ENCODE results near the gene PNN. TPM values are rescaled to one million over a fixed set of nuclear protein-coding genes. Genes with fewer than 3 reads are reported as not detected.

PNN gene
- total RNA-seq, 1 donor from 2014 or later, result 95.7 TPM

DNA sequence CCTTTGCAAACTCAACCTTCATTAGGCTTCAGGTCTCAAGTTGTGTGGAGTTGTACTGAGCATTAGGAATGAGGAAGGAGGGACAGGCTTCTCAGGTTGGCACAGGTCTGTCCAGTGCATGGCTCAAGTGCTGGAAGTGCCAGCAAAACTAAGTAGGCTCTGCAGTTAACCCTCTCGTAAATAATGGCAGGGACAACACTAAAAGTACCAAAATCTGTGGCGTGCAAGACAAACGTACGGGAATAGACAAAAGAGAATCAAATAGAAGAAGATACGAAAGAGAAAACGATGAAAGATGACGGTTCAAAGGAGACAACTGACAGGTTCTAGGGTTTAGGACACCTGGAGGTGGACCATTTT is 5.5 kb upstream of the PNN start:
- DNase-seq (ENCODE audit: extremely low spot score, unreplicated experiment), result no peak
- peak overlapping the region; percentile 97 for H3K4me3 Mint-ChIP-seq
- peak overlapping the region; percentile 99 for H3K27ac Mint-ChIP-seq
- H3K36me3 Mint-ChIP-seq, result peaks cover 14% of the 10 kb centered on the region
- no peaks in the 10 kb centered on the region for H3K9me3 Mint-ChIP-seq
- H3K27me3 Mint-ChIP-seq, result no peaks in the 10 kb centered on the region
- TF ChIP-seq, protein P1, sequence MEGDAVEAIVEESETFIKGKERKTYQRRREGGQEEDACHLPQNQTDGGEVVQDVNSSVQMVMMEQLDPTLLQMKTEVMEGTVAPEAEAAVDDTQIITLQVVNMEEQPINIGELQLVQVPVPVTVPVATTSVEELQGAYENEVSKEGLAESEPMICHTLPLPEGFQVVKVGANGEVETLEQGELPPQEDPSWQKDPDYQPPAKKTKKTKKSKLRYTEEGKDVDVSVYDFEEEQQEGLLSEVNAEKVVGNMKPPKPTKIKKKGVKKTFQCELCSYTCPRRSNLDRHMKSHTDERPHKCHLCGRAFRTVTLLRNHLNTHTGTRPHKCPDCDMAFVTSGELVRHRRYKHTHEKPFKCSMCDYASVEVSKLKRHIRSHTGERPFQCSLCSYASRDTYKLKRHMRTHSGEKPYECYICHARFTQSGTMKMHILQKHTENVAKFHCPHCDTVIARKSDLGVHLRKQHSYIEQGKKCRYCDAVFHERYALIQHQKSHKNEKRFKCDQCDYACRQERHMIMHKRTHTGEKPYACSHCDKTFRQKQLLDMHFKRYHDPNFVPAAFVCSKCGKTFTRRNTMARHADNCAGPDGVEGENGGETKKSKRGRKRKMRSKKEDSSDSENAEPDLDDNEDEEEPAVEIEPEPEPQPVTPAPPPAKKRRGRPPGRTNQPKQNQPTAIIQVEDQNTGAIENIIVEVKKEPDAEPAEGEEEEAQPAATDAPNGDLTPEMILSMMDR (conservative IDR thresholded peaks at IDR 0.05), result no peak
- peaks cover 24% of the 10 kb centered on the region for H3K4me1 Mint-ChIP-seq (ENCODE audit: unreplicated experiment)

DNA sequence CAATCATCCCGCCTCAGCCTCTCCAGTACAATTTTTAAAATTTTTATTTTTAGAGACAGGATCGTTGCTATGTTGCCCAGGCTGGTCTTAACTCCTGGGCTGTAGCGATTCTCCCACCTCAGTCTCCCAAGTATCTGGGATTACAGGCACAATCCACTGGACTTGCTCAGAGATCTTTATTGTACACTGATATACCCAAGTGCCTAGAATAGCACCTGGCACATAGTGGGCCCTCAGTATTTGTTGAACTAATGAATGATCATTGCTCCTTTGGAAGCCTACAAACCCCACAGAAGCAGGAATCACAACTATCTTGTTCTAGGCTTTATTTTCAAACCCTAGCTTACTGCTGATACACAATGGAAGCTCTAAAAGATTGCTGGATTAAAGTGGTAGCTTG is 1.9 kb upstream of the PNN start:
- H3K4me3 Mint-ChIP-seq, result peak overlapping the region; percentile 71
- peaks cover 26% of the 10 kb centered on the region for H3K36me3 Mint-ChIP-seq
- H3K4me1 Mint-ChIP-seq (ENCODE audit: unreplicated experiment), result peaks cover 21% of the 10 kb centered on the region
- peak overlapping the region; percentile 39 for H3K27ac Mint-ChIP-seq
- no peaks in the 10 kb centered on the region for H3K27me3 Mint-ChIP-seq
- H3K9me3 Mint-ChIP-seq, result no peaks in the 10 kb centered on the region
- no peak for DNase-seq (ENCODE audit: extremely low spot score, unreplicated experiment)
- TF ChIP-seq, protein P1 (conservative IDR thresholded peaks at IDR 0.05), result no peak

DNA sequence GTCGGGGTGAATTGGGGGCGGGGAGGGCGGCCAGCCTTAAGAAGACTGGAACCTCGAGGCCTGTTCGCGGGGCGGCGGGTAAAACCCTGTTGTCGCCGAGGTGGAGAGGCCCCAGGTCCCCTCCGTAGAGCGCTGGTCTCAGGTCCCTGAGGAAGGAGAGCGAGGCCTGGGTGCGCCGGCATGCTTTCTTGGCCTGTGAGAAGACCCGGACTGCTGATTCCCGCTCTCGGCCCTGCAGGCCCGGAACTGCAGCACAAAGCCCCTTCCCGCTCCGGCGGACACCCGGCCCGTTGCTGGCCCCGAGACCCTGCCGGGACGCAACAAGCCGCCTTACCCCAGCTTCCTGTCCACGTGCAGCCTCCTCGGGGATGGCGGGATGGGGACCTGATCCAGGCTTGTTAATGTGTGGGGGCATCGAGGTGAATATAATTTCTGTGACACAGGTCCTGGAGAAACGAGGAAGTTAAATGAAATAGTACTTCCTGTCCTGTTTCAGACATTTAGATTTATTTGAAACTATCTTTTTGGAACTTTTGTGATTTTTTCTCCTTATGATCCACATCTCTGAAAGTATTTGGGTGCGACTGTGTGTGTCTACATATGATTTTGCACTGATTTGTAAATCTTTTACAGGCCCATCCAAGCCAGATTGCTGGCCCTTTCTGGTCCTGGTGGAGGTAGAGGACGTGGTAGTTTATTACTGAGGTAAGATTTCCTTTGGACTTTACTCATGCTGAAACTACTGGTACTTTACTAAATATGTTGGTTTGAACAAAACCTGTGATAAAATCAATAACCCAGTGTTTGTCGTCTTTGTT is 600 bp downstream of the PNN start:
- H3K27ac Mint-ChIP-seq, result peak overlapping the region; percentile 99

DNA sequence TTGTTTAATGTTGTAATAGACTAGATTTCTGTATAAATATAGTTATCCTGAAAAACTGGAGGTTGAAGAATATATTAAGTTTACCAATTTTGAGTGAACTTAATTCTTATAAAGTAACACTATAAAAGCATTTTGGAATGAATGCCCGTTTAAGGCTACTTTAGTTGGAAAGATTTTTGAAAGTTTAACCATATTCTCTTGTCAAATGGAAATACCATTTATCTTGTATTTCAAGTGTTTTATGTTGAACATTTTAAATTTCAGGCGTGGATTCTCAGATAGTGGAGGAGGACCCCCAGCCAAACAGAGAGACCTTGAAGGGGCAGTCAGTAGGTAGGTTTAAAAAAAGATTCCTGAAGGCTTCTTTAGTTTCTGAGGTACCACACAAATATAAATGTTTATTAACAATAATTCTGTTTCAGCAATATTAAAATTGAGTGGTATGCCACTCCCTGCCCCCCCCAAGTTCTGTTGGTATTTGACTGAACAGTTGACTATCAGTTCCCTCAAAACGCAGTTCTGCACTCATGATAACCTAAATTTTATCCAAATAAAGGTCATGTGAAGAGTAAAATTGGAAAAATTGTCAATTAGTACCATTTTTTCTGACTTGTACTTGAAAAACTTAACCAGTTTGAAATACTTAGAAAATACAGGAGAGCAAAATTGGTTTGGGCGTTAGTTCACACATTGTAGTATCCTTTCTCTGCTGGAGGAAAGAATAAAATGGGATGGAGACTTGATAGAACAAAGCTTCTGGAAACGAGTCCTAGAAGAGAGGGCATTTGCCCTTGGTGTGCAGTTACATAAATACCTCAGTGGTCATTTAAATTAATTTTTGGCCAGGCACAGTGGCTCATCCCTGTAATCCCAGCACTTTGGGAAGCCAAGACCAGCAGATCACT is 1.5 kb downstream of the PNN start:
- no peaks in the 10 kb centered on the region for H3K9me3 Mint-ChIP-seq
- H3K27me3 Mint-ChIP-seq, result no peaks in the 10 kb centered on the region
- peak overlapping the region; percentile 99 for H3K4me3 Mint-ChIP-seq
- H3K4me1 Mint-ChIP-seq (ENCODE audit: unreplicated experiment), result peaks cover 7% of the 10 kb centered on the region
- peaks cover 29% of the 10 kb centered on the region for H3K36me3 Mint-ChIP-seq
- DNase-seq (ENCODE audit: extremely low spot score, unreplicated experiment), result no peak
- H3K27ac Mint-ChIP-seq, result peak overlapping the region; percentile 99
- TF ChIP-seq, protein P1 (conservative IDR thresholded peaks at IDR 0.05), result no peak

More for the DNA sequence above, 600 bp downstream of the PNN start:
- H3K4me3 Mint-ChIP-seq, result peak overlapping the region; percentile 99
- peak; percentile 75 for DNase-seq (ENCODE audit: extremely low spot score, unreplicated experiment)
- H3K9me3 Mint-ChIP-seq, result no peaks in the 10 kb centered on the region
- no peaks in the 10 kb centered on the region for H3K27me3 Mint-ChIP-seq
- peaks cover 12% of the 10 kb centered on the region for H3K4me1 Mint-ChIP-seq (ENCODE audit: unreplicated experiment)
- TF ChIP-seq, protein P1 (conservative IDR thresholded peaks at IDR 0.05), result no peak
- peaks cover 29% of the 10 kb centered on the region for H3K36me3 Mint-ChIP-seq

DNA sequence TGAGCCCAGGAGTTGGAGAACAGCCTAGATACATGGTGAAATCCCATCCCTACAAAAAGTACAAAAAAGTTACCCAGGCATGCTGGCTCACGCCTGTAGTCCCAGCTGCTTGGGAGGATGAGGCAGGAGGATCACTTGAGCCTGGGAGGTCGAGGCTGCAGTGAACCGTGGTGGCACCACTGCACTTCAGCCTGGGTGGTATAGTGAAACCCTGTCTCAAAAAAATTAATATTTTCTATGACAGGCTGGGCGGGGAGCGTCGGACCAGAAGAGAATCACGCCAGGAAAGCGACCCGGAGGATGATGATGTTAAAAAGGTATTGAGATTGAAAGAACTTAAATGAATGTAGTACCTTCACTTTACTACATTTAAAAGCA is 2.1 kb downstream of the PNN start:
- peaks cover 29% of the 10 kb centered on the region for H3K36me3 Mint-ChIP-seq
- peaks cover 7% of the 10 kb centered on the region for H3K4me1 Mint-ChIP-seq (ENCODE audit: unreplicated experiment)
- TF ChIP-seq, protein P1 (conservative IDR thresholded peaks at IDR 0.05), result no peak
- DNase-seq (ENCODE audit: extremely low spot score, unreplicated experiment), result no peak
- peak overlapping the region; percentile 75 for H3K4me3 Mint-ChIP-seq
- peak overlapping the region; percentile 50 for H3K27ac Mint-ChIP-seq
- no peaks in the 10 kb centered on the region for H3K9me3 Mint-ChIP-seq
- no peaks in the 10 kb centered on the region for H3K27me3 Mint-ChIP-seq

Measured in type B pancreatic cell (in vitro differentiated cells).